Measurements from ENCODE around the gene MRAS. TPM values are rescaled to one million over a fixed set of nuclear protein-coding genes. Genes with fewer than 3 reads are reported as not detected.
"Not testable (repeated sequence)": the region's sequence is repeated elsewhere in the genome, so short reads cannot be mapped to it uniquely, and the experiment has no call there.

Gene MRAS
- total RNA-seq, 1 experiment from 2014 or later = 0.77 TPM

DNA sequence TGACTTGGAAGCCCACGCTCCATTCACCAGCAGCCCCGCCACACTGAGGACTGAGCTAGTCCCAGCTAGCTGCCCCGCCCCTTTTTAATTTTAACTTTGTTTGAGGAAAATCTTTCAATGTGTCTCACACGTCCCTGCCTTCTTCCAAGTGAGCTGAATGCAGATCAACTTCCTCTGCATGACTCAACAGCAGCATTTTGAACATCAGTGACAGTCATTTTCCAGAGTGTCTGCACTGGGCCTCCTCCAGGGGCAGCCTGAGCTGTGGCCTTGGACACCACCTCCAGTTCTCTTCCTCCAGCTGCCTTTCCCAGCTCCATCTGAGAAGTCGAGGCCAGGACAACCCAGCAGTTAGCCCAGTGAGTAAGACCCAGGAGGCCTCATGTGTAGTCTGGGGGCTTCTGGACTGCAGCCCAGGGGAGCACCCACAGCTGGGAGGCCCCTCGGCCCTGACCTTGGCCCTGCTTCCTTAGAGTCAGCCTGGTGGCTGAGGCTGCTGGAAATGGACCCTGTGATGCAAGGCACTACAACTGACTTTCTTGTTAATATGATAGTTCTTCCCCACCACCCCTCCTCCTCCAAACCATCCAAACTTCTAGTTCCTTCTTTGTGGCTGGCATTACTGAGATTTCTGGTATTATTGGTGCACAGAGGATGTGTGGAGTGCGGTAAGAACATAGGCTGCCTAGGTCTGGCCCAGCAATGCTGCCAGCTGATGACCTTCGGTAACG, 64.6 kb downstream of the MRAS start:
- Histone ChIP-seq H3K4me3 (ENCODE audit: low read depth, low read length, poor library complexity, severe bottlenecking) (no peak overlapping the region), H3K9me3 (ENCODE audit: low read depth, low read length, poor library complexity, severe bottlenecking) (no peaks in the 10 kb centered on the region), H3K36me3 (ENCODE audit: insufficient read depth, low read length, poor library complexity, severe bottlenecking) (no peaks in the 10 kb centered on the region), H3K27ac (ENCODE audit: low read depth, low read length, poor library complexity, severe bottlenecking) (no peak overlapping the region), H3K27me3 (replicated peaks; ENCODE audit: insufficient read depth, low read depth, low read length, poor library complexity) (no peaks in the 10 kb centered on the region), H3K4me1 (ENCODE audit: insufficient read depth, low read length, poor library complexity, severe bottlenecking) (no peaks in the 10 kb centered on the region)
- BruUV-seq (replicated peaks) = no TSS peak
- DNase-seq (ENCODE audit: low spot score) = no peak
- CTCF ChIA-PET = no interaction called here
- TF ChIP-seq, protein P1, sequence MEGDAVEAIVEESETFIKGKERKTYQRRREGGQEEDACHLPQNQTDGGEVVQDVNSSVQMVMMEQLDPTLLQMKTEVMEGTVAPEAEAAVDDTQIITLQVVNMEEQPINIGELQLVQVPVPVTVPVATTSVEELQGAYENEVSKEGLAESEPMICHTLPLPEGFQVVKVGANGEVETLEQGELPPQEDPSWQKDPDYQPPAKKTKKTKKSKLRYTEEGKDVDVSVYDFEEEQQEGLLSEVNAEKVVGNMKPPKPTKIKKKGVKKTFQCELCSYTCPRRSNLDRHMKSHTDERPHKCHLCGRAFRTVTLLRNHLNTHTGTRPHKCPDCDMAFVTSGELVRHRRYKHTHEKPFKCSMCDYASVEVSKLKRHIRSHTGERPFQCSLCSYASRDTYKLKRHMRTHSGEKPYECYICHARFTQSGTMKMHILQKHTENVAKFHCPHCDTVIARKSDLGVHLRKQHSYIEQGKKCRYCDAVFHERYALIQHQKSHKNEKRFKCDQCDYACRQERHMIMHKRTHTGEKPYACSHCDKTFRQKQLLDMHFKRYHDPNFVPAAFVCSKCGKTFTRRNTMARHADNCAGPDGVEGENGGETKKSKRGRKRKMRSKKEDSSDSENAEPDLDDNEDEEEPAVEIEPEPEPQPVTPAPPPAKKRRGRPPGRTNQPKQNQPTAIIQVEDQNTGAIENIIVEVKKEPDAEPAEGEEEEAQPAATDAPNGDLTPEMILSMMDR (conservative IDR thresholded peaks at IDR 0.05; ENCODE audit: low read depth, low read length) = no peak
- TF ChIP-seq EZH2 (IDR thresholded peaks at IDR 0.05; ENCODE audit: borderline replicate concordance, low read depth, low read length, poor library complexity, severe bottlenecking) = no peak
- intact Hi-C loops (cut with micrococcal nuclease; ENCODE audit: unreplicated experiment) = no loop called here
- POLR2A ChIA-PET (ENCODE audit: low non-redundant PET) = no interaction called here

DNA sequence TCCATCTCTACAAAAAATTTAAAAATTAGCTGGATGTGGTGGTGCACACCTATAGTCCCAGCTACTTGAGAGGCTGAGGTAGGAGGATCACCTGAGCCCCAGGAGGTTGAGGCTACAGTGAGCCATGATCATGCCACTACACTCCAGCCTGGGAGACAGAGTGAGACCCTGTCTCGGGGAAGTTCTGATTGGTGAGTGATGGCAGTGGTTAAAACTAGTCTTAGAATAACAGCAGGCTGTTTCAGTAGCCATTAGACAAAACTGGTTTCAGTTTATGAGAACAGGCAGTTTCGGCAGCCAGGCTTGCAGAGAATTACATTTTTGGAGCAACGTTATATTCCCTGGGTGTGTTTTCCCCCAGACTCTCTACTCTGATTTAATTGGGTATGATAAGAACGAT, 67.9 kb downstream of the MRAS start:
- CTCF ChIA-PET; H3K4me1 ChIP-seq (ENCODE audit: insufficient read depth, low read length, poor library complexity, severe bottlenecking); H3K36me3 ChIP-seq (ENCODE audit: insufficient read depth, low read length, poor library complexity, severe bottlenecking); H3K9me3 ChIP-seq (ENCODE audit: low read depth, low read length, poor library complexity, severe bottlenecking); POLR2A ChIA-PET (ENCODE audit: low non-redundant PET); DNase-seq (ENCODE audit: low spot score); H3K27ac ChIP-seq (ENCODE audit: low read depth, low read length, poor library complexity, severe bottlenecking); H3K27me3 ChIP-seq (replicated peaks; ENCODE audit: insufficient read depth, low read depth, low read length, poor library complexity); BruUV-seq (replicated peaks): not testable (repeated sequence)
- H3K4me3 ChIP-seq (ENCODE audit: low read depth, low read length, poor library complexity, severe bottlenecking) = peak overlapping the region; percentile 10
- intact Hi-C loops (cut with micrococcal nuclease; ENCODE audit: unreplicated experiment) = loop anchor here (5.0 kb wide), 1 partner anchor 911 kb away; no protein-coding TSS in a partner anchor

DNA sequence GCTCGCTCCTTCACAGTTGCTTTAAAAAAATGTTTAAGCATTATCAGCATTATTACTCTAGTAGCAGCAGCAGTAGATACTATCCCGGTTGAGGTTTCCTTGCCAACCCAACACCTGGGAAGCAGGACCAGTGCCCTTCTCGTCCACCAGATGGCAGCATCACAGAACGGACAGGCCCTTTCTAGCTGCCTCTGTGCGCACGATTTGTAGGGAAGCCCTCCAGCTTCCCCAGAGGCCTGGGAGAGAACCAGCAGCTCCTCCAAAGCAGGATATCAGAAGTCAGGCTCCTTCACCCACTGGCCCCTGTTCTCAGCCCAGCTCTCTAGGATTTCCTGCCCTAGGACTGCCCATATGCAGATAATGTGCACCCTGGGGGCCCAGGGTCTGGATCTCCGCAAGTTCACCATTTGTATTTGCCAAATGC, 69.2 kb downstream of the MRAS start:
- Histone ChIP-seq H3K27me3 (replicated peaks; ENCODE audit: insufficient read depth, low read depth, low read length, poor library complexity) (no peaks in the 10 kb centered on the region), H3K36me3 (ENCODE audit: insufficient read depth, low read length, poor library complexity, severe bottlenecking) (no peaks in the 10 kb centered on the region), H3K4me3 (ENCODE audit: low read depth, low read length, poor library complexity, severe bottlenecking) (no peak overlapping the region), H3K9me3 (ENCODE audit: low read depth, low read length, poor library complexity, severe bottlenecking) (no peaks in the 10 kb centered on the region), H3K4me1 (ENCODE audit: insufficient read depth, low read length, poor library complexity, severe bottlenecking) (no peaks in the 10 kb centered on the region), H3K27ac (ENCODE audit: low read depth, low read length, poor library complexity, severe bottlenecking) (no peak overlapping the region)
- ChIA-PET CTCF (interaction anchor here (0.6 to 1.6 kb wide), 7 partner anchors 12 to 506 kb away, joined by 3 to 9 read pairs (median 3); no protein-coding TSS in a partner anchor), POLR2A (ENCODE audit: low non-redundant PET) (no interaction called here)
- intact Hi-C loops (cut with micrococcal nuclease; ENCODE audit: unreplicated experiment) = loop anchor here (1.0 to 5.0 kb wide), 2 partner anchors 506 to 910 kb away; no protein-coding TSS in a partner anchor
- TF ChIP-seq, protein P1 (conservative IDR thresholded peaks at IDR 0.05; ENCODE audit: low read depth, low read length) = peak; percentile 92
- TF ChIP-seq EZH2 (IDR thresholded peaks at IDR 0.05; ENCODE audit: borderline replicate concordance, low read depth, low read length, poor library complexity, severe bottlenecking) = no peak
- DNase-seq (ENCODE audit: low spot score) = peak; percentile 86
- no TSS peak for BruUV-seq (replicated peaks)

Measured in A673 (cell line).